Astrocyte of the spinal cord (primary cell): ENCODE data around the gene KIF3B.
A peak's percentile ranks its signal among the peaks of the same experiment; 100 is the strongest.

Experiments used
- DNase-seq: peaks from one replicate; pipeline ENCODE4 v3.0.0; 2011; ENCODE audit warnings: low read depth, low spot score
- H3K4me3 ChIP-seq: 2 replicates; pipeline ENCODE4 v1.5.1; 2011; ENCODE audit warnings: low read depth, mild to moderate bottlenecking, low read length, moderate library complexity
- in situ Hi-C: cut with HindIII; loops from 2 replicates; pipeline ENCODE4 v1.10.0; 2017; ENCODE audit warnings: low sequenced_read_pairs
- TF ChIP-seq, protein P1 (sequence below): IDR thresholded peaks from 2 replicates; pipeline ENCODE4 v1.5.1; 2012; ENCODE audit warnings: low read depth, mild to moderate bottlenecking, low read length, inconsistent platforms

Gene KIF3B

DNA sequence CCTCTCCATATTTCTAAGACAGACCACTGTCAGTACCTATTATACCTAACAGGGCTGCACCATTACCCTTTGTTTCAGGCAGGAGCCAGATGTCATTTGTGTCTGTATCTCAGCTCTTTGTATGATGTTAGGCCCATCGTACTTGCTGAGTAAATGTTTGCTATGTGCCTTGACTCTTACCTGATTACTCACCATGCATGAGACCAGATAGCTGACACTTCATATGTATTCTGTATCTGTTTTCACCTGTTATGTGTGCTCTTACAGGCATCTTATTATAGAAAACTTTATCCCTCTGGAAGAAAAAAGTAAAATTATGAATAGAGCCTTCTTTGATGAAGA is 49.0 kb downstream of the KIF3B start:
- in situ Hi-C loops, result no loop called here
- TF ChIP-seq, protein P1, sequence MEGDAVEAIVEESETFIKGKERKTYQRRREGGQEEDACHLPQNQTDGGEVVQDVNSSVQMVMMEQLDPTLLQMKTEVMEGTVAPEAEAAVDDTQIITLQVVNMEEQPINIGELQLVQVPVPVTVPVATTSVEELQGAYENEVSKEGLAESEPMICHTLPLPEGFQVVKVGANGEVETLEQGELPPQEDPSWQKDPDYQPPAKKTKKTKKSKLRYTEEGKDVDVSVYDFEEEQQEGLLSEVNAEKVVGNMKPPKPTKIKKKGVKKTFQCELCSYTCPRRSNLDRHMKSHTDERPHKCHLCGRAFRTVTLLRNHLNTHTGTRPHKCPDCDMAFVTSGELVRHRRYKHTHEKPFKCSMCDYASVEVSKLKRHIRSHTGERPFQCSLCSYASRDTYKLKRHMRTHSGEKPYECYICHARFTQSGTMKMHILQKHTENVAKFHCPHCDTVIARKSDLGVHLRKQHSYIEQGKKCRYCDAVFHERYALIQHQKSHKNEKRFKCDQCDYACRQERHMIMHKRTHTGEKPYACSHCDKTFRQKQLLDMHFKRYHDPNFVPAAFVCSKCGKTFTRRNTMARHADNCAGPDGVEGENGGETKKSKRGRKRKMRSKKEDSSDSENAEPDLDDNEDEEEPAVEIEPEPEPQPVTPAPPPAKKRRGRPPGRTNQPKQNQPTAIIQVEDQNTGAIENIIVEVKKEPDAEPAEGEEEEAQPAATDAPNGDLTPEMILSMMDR, result no peak
- no peak for DNase-seq
- no peak overlapping the region for H3K4me3 ChIP-seq

DNA sequence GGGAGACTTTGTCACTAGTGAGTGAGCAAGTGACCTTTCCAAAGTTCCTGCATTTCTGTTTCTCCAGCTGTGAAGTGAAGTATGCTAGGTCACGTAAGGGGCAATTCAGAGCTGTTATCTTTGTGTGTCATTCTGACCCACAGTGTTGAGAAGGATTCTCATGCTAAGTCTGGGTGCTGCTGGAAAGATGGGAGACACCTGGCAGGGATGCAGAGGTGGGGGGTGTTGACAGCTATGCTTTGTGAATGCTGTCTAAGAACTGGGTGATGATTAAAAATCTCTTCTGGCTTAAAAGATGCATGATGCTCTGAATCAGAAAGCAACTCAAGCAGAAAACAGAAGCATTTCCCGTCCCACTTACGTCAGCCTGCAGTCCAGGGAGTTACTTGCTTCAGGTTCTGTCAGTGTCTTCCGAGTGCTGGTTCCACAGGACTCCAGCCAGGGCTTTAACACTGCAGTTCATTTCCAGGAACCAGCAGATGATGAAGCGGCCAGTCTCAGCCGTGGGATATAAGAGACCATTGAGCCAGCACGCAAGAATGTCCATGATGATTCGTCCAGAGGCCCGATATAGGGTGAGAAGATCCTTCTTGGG is 49.7 kb downstream of the KIF3B start:
- in situ Hi-C loops, result no loop called here
- peak; percentile 79 for DNase-seq
- TF ChIP-seq, protein P1, result no peak
- H3K4me3 ChIP-seq, result no peak overlapping the region

DNA sequence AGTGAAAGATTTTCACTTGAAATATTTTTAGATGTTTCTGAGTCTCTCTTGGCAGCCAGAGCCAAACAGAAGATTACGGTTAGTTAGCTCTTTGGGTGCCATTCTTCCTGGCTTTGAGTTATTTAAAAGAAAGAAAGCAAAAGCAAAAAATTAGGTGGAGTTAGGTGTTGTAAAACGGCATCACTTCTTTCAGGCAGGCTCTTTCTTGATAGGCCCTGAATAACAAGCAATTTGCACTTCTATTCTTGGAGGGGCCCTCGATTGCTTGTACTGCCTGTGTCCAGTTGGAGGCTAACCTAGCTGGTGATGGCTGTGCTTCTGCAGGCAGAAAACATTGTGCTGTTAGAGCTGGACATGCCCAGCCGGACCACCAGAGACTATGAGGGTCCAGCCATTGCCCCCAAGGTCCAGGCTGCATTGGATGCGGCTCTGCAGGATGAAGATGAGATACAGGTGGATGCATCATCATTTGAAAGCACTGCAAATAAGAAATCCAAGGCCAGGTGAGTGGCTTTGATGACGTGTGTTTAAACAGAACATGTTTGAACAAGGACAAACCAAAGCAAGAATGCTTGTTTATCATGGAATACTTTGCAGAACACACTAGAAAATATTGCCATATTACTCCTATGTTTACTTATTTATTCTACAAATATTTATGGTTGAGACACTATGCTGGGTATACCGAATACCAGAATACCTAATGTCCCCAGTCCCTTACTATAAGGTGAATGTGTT is 52.5 kb downstream of the KIF3B start:
- H3K4me3 ChIP-seq, result no peak overlapping the region
- in situ Hi-C loops, result no loop called here
- TF ChIP-seq, protein P1, result no peak
- no peak for DNase-seq

DNA sequence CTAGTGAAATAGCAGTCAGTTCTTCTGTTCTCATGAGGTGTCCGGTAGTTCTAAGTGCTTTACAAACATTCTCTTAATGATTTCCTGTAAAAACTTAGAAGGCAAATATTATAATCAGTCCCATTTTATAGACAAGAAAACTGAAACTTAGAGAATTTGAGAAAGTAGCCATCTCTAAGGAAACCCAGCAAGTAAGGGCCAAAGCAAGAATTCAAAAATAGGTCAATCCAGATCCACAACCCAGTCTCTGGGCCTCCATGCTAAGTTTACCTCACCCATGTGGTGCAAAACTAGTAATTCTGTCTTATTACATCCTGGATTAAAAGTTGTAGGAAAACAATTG is 53.1 kb downstream of the KIF3B start:
- H3K4me3 ChIP-seq, result no peak overlapping the region
- no peak for DNase-seq
- TF ChIP-seq, protein P1, result no peak
- in situ Hi-C loops, result no loop called here

DNA sequence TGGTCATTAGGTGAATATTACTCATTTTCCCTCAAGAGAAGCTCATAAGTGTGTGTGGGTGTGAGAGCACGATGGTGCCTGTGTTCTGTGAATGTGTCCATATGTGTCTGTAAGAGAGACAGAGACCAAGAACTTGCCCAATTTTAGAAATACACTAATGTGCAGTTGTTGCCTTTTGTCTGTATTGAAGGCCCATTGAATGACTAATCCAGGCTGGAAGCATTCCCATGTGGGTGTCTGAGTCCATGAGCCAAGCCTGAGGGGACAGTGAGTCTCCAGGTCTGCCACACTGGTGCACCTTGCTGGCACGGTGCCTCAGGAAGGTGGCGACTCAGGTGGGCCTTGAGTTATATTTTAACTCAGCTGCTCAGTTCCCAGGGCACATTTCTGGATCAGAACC is 55.2 kb downstream of the KIF3B start:
- peak; percentile 54 for DNase-seq
- TF ChIP-seq, protein P1, result no peak
- in situ Hi-C loops, result no loop called here
- H3K4me3 ChIP-seq, result no peak overlapping the region

DNA sequence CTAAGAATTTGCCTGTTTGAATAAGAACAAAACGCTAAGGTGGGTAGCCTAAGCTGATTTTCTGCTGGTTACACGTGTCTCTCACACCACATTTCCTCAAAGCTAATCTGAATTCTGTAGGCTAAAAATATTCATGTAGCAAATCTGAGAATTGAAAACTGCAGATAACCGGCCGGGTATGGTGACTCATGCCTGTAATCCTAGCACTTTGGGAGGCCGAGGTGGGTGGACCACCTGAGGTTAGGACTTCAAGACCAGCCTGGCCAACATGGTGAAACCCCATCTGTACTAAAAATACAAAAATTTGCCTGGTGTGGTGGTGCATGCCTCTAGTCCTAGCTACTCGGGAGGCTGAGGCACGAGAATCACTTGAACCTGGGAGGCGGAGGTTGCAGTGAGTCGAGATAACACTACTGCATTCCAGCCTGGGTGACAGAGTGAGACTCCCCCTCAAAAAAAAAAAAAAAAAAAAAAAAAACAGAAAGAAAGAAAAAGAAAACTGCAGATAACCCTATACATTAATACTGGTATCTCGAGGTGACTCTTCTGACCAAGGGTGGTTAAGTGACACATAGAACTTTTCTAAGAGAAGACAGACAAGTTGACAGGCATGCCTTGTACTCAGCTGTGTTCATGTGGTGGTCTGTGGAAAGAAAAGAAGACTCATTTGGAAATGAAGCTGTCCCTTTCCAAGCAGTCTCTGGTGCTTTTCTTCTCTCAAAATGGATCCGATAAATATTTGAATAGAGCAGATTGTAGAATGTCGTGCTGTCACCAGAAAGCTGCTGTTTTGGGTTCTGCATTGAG is 55.9 kb downstream of the KIF3B start:
- in situ Hi-C loops, result no loop called here
- DNase-seq, result no peak
- TF ChIP-seq, protein P1, result no peak
- H3K4me3 ChIP-seq, result no peak overlapping the region
